K562 (cell line): ENCODE results near the gene ZNF613. TPM values are rescaled to one million over a fixed set of nuclear protein-coding genes. Genes with fewer than 3 reads are reported as not detected.

Source experiments
- L3MBTL2 ChIP-seq: fragments of 450-650 bp; IDR thresholded peaks from 2 replicates; pipeline ENCODE4 v1.6.1; 2016; ENCODE audit warnings: mild to moderate bottlenecking, moderate library complexity
- LCOR ChIP-seq: sonication (generic); formaldehyde crosslinking; IDR thresholded peaks from 2 replicates; pipeline ENCODE4 v1.8.0; 2022; ENCODE audit warnings: mild to moderate bottlenecking, missing genetic modification reagents
- NFE2L1 ChIP-seq: fragments of 450-650 bp; IDR thresholded peaks from 2 replicates; pipeline ENCODE4 v1.6.1; 2016; ENCODE audit warnings: missing genetic modification characterization, low read depth, mild to moderate bottlenecking, missing compliant biosample characterization, moderate library complexity, borderline replicate concordance
- NR2C2 ChIP-seq, 2 experiments: fragments of 200-800 bp in 1 of 2; sonication (Bioruptor generic) in 1 of 2; sonication (generic) in 1 of 2; formaldehyde crosslinking in 1 of 2; IDR thresholded peaks; 2 replicates each; pipeline versions ENCODE4 v1.6.1 to v1.8.0; 2016 to 2022; ENCODE audit warnings: mild to moderate bottlenecking in 1 of 2, missing compliant biosample characterization in 1 of 2, missing genetic modification characterization in 1 of 2, missing genetic modification reagents in 1 of 2
- PTTG1 ChIP-seq: fragments of 450-650 bp; IDR thresholded peaks from 2 replicates; pipeline ENCODE4 v1.6.1; 2016; ENCODE audit warnings: low read depth, mild to moderate bottlenecking, missing genetic modification characterization, missing compliant biosample characterization
- SMARCA4 ChIP-seq: fragments of 450-650 bp; IDR thresholded peaks from 2 replicates; pipeline ENCODE4 v1.6.1; 2016
- SMARCA5 ChIP-seq: fragments of 450-650 bp; IDR thresholded peaks from 2 replicates; pipeline ENCODE4 v1.6.1; 2016
- SRSF3 ChIP-seq: fragments of 200-400 bp; formaldehyde crosslinking; IDR thresholded peaks from 2 replicates; pipeline ENCODE4 v1.6.1; 2016; ENCODE audit warnings: mild to moderate bottlenecking, low read length, moderate library complexity; ENCODE audit not compliant: insufficient read depth
- TGIF2 ChIP-seq: sonication (generic); formaldehyde crosslinking; IDR thresholded peaks from 2 replicates; pipeline ENCODE4 v1.8.1; 2022; ENCODE audit warnings: mild to moderate bottlenecking, missing genetic modification reagents, moderate library complexity
- ZNF143 ChIP-seq: sonication (generic); formaldehyde crosslinking; IDR thresholded peaks from 2 replicates; pipeline ENCODE4 v1.9.0; 2022; ENCODE audit warnings: mild to moderate bottlenecking, missing genetic modification reagents
- ZNF175 ChIP-seq: fragments of 200-800 bp; sonication (Bioruptor generic); IDR thresholded peaks from 2 replicates; pipeline ENCODE4 v1.6.1; 2016; ENCODE audit warnings: low read depth, mild to moderate bottlenecking, missing genetic modification characterization, missing compliant biosample characterization
- ZNF57 ChIP-seq: fragments of 450-650 bp; formaldehyde crosslinking; IDR thresholded peaks from 2 replicates; pipeline ENCODE4 v1.4.0; 2020; ENCODE audit warnings: mild to moderate bottlenecking, moderate library complexity
- polyA plus RNA-seq, 8 experiments: library from polyadenylated mRNA; depleted of rRNA in 4 of 8; stranded (reverse) in 5 of 8; unstranded in 3 of 8; fragments of >200 nt; fragmentation: Nextera tagmentation in 2 of 8; fragmentation: Illumina TruSeq in 1 of 8; extraction: Ambion mirVana in 2 of 8; extraction: Trizol in 1 of 8; gene quantifications; 2 replicates each; pipeline versions ENCODE4 v1.2.1 to v1.2.3, GENCODE V29; 2011 to 2014; ENCODE audit warnings: inconsistent platforms in 1 of 8, missing spikeins in 1 of 8
- total RNA-seq, 7 experiments: library from RNA; depleted of rRNA in 6 of 7; stranded (reverse); fragments of >200 nt in 6 of 7; fragmentation: Illumina TruSeq in 2 of 7; extraction: Trizol in 2 of 7; gene quantifications; 2 replicates each; pipeline versions ENCODE4 v1.2.1 to v1.2.3, GENCODE V29; 2011 to 2021; ENCODE audit warnings: low replicate concordance in 1 of 7
- TF ChIP-seq, protein P1 (sequence below), 2 experiments: fragments of 450-650 bp in 1 of 2; sonication (generic) in 1 of 2; formaldehyde crosslinking in 1 of 2; IDR thresholded peaks; 2 replicates each; pipeline versions ENCODE4 v1.7.1 to v1.9.0; 2016 to 2022; ENCODE audit warnings: inconsistent platforms in 1 of 2, mild to moderate bottlenecking in 1 of 2, missing genetic modification reagents in 1 of 2
- TF ChIP-seq, protein P2 (sequence below): fragments of 450-650 bp; formaldehyde crosslinking; IDR thresholded peaks from 2 replicates; pipeline ENCODE4 v1.4.0; 2020; ENCODE audit warnings: mild to moderate bottlenecking
- TF ChIP-seq, protein P3 (sequence below), 2 experiments: fragments of 450-650 bp; conservative IDR thresholded peaks; 2 replicates each; pipeline ENCODE4 v1.6.1; 2017; ENCODE audit warnings: mild to moderate bottlenecking in 2 of 2, moderate library complexity in 2 of 2

Gene ZNF613
- total and polyA plus RNA-seq, 9 of the 15 experiments (the other 6 are each of a cell fraction or from before 2014, with no cell fraction given), result 2.1 to 4.5 (median 2.7) TPM

GRCh38 chr19:51904331-51905165 lies 22.7 kb upstream of the ZNF613 start, which contains the start of gene ZNF649 (continued):
- TF ChIP-seq, protein P1, sequence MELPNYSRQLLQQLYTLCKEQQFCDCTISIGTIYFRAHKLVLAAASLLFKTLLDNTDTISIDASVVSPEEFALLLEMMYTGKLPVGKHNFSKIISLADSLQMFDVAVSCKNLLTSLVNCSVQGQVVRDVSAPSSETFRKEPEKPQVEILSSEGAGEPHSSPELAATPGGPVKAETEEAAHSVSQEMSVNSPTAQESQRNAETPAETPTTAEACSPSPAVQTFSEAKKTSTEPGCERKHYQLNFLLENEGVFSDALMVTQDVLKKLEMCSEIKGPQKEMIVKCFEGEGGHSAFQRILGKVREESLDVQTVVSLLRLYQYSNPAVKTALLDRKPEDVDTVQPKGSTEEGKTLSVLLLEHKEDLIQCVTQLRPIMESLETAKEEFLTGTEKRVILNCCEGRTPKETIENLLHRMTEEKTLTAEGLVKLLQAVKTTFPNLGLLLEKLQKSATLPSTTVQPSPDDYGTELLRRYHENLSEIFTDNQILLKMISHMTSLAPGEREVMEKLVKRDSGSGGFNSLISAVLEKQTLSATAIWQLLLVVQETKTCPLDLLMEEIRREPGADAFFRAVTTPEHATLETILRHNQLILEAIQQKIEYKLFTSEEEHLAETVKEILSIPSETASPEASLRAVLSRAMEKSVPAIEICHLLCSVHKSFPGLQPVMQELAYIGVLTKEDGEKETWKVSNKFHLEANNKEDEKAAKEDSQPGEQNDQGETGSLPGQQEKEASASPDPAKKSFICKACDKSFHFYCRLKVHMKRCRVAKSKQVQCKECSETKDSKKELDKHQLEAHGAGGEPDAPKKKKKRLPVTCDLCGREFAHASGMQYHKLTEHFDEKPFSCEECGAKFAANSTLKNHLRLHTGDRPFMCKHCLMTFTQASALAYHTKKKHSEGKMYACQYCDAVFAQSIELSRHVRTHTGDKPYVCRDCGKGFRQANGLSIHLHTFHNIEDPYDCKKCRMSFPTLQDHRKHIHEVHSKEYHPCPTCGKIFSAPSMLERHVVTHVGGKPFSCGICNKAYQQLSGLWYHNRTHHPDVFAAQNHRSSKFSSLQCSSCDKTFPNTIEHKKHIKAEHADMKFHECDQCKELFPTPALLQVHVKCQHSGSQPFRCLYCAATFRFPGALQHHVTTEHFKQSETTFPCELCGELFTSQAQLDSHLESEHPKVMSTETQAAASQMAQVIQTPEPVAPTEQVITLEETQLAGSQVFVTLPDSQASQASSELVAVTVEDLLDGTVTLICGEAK (IDR thresholded peaks at IDR 0.05), result peak; percentile 55; the same call in 1 of the 2 replicates
- TF ChIP-seq, protein P1 (CRISPR knock-in tag; IDR thresholded peaks at IDR 0.05), result no peak
- TF ChIP-seq ZNF57 (CRISPR knock-in tag) (no peak), LCOR (CRISPR knock-in tag) (peak; percentile 69; the same call in 1 of the 2 replicates), NFE2L1 (tag) (no peak), ZNF143 (CRISPR knock-in tag) (peak; percentile 62), SMARCA5 (no peak), NR2C2 (CRISPR knock-in tag; IDR thresholded peaks at IDR 0.05) (no peak), NR2C2 (tag; IDR thresholded peaks at IDR 0.05) (peak; percentile 84), TGIF2 (no peak), PTTG1 (tag) (no peak), SMARCA4 (peak; percentile 45; the same call in 1 of the 2 replicates), SRSF3 (no peak), L3MBTL2 (peak; percentile 86), ZNF175 (CRISPR knock-in tag) (peak; percentile 82; the same call in 1 of the 2 replicates)
- TF ChIP-seq, protein P2, sequence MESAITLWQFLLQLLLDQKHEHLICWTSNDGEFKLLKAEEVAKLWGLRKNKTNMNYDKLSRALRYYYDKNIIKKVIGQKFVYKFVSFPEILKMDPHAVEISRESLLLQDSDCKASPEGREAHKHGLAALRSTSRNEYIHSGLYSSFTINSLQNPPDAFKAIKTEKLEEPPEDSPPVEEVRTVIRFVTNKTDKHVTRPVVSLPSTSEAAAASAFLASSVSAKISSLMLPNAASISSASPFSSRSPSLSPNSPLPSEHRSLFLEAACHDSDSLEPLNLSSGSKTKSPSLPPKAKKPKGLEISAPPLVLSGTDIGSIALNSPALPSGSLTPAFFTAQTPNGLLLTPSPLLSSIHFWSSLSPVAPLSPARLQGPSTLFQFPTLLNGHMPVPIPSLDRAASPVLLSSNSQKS, result no peak
- TF ChIP-seq, protein P3, sequence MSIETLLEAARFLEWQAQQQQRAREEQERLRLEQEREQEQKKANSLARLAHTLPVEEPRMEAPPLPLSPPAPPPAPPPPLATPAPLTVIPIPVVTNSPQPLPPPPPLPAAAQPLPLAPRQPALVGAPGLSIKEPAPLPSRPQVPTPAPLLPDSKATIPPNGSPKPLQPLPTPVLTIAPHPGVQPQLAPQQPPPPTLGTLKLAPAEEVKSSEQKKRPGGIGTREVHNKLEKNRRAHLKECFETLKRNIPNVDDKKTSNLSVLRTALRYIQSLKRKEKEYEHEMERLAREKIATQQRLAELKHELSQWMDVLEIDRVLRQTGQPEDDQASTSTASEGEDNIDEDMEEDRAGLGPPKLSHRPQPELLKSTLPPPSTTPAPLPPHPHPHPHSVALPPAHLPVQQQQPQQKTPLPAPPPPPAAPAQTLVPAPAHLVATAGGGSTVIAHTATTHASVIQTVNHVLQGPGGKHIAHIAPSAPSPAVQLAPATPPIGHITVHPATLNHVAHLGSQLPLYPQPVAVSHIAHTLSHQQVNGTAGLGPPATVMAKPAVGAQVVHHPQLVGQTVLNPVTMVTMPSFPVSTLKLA (conservative IDR thresholded peaks at IDR 0.05), result peak; percentile 56 to 68; a peak in 2 of 4 replicates
